GM19328 (cell line): ENCODE results near the gene SSU72.
"Not testable (repeated sequence)": the region's sequence is repeated elsewhere in the genome, so short reads cannot be mapped to it uniquely, and the experiment has no call there.

Experiments
- ATAC-seq: cut with Tn5 transposase; IDR thresholded peaks from one replicate; pipeline ENCODE4 v1.9.1; 2021; ENCODE audit warnings: mild to moderate bottlenecking, moderate library complexity; ENCODE audit not compliant: unreplicated experiment

Gene SSU72

DNA sequence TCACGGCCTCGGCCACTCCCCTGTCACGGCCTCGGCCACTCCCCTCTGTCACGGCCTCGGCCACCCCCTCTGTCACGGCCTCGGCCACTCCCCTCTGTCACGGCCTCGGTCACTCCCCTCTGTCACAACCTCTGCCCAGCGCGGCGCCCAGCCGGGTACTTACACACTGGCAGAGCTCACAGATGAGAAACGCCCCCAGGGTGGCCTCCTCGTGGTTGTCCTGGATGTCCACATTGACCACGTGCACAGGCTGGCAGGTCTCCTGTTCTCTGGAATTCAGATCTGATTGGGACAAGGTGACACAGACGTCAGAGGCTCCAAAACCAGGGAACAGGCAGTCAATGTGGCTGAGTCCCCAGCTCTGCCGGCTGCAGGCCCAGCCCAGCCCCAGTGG lies 31.0 kb downstream of the SSU72 start:
- no peak for ATAC-seq

DNA sequence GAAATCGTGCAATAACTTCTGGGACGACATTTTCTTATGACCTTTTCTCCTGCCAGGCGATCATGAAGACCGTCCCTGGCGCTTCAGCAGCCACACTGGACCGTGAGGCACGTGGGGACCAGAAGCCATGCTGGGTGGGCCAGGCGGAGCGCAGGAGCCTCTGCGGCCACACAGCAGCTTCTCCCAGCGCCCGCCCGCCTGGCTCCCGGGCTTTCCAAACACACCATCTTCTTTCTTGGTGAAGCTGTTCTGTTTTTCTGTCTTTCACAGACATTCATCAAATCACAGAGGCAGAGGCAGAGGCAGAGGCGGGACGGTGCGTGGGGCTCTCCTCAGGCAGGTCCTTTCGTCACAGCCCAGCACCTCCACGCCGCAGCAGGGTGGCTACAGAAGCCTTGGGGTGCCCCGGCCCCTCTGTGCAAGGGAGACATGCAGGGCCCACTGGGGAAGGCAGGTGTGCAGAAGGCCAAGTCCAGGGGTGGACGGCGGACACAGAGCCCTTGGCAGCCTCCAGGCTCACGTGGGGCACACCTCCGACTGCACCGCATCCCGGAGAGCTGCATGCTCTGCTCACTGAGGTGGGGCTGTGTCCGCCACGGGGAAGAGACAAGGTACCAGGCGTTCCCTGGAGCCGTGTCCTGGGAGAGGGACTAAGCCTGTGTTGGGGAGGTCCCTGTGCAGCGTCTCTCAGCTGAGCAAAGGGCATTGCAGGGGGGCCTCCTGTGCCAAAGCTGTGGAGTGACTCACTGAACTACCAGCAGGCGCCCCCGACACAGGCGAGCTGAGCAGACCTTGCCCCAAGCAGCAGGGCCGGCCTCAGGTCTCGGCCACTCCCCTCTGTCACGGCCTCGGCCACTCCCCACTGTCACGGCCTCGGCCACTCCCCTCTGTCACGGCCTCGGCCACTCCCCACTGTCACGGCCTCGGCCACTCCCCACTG lies 31.6 kb downstream of the SSU72 start:
- ATAC-seq: no peak

DNA sequence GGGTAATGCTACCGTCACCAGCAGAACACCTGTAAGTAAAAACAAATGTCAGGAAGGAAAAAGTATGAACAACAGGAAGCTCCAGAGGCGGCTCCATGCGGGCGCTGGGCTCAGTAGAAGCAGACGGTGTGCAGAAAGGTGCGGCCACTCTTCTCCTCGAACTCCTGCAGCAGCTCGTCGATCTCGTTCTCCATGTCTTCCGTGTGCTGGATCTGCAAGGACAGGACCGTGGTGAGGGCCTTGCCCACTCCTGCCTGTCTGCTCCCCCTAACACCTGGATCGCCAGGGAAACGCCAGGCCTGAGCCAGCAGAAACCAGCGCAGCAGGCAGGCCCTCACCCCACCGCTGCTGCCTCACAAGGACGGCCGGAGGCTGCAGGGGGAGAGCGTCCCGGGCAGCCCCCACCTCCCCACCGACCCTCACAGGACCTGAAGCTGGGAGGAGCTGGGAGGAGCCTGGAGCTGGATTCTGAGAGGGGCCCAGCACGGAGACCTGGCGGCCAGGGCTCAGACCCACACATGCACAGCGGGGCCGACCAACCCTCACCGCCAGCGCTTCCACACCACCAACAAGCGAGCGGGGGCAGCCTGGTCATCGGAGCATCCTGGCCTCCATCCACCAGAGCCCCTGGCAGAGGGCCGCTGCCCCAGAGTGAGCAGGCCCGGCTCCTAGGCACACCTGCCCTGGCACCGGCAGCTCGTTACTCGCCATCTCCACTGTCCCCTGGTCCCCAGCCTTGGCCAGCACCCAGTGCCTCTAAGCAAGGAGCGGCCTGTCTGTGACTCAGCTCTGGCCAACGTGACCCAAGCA lies 32.5 kb downstream of the SSU72 start:
- ATAC-seq: no peak

DNA sequence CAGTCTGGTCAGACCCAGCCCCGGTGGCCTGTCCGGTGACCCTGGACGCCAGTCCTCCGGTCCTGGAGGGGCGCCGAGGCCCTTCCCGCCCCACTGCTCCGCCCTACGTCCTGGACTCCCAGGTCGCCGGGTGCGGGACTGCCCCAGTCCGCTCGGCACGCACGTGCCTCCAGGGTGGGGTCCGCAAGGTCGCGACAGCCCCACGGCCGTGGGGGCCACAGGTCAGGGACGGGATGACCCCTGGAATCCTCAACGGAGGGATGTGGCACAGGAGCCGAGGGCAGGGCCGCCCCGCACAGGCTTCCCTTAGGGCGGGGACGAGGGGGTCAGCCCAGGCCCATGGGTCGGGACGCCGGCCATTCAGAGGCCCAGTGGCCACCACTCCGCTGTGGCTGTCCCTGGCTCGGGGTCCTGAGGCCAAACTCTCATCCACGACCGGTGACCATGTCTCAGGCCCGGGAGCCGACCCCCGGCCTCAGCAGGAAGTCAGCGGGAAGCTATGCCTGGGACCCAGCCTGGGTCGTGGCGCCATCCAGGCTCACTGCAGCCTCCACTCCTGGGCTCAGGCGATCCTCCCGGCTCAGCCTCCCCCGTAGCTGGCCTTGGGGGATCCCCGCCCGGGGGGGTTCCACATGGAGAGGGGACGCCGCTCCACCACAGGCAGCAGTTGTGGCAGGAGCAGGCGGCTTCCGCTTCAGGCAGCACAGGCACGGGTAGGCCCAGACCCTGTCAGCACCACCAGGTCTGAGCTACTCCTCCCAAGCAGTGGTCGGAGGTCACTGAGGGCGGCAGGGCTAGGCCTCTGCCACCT lies 33.6 kb downstream of the SSU72 start:
- no peak for ATAC-seq

DNA sequence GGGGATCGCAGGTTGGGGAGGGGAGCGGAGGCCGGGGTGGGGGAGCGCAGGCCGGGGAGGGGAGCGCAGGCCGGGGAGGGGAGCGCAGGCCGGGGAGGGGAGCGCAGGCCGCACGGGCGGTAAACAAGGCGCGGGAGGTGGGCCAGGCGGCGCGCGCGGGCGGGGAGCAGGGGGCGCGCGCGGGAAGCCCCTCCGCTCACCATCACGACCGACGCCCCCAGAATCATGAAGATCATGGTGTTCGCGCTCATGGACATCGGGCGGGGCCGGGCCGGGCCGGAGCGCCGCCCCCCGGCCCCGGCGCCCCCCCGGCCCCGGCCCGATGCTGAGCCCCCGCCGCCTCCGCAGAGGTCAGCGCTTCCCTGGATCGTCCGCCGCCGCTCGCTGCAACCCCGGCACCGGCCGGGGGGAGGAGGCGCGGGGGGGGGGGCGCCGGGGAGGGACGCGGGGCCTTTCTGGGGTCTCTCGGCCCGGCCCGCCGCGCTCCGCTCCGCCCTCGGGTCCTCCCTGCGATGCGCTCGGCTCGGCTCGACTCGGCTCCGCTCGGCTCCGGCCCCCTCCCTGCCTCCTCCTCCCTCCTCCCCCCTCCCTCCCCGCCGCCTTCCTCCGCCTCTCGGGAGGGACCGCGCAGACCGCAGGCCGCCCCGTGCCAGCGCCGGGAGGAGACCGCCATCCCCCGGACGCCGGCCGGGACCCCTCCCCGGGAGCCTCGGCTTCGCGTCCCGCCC lies 34.4 kb downstream of the SSU72 start, which contains the start of gene TMEM240:
TMEM240 (minus strand) TSS at position 535 of the 728 bp plus-strand sequence; CDS start at position 257, 278 bp downstream.
- ATAC-seq: no peak

DNA sequence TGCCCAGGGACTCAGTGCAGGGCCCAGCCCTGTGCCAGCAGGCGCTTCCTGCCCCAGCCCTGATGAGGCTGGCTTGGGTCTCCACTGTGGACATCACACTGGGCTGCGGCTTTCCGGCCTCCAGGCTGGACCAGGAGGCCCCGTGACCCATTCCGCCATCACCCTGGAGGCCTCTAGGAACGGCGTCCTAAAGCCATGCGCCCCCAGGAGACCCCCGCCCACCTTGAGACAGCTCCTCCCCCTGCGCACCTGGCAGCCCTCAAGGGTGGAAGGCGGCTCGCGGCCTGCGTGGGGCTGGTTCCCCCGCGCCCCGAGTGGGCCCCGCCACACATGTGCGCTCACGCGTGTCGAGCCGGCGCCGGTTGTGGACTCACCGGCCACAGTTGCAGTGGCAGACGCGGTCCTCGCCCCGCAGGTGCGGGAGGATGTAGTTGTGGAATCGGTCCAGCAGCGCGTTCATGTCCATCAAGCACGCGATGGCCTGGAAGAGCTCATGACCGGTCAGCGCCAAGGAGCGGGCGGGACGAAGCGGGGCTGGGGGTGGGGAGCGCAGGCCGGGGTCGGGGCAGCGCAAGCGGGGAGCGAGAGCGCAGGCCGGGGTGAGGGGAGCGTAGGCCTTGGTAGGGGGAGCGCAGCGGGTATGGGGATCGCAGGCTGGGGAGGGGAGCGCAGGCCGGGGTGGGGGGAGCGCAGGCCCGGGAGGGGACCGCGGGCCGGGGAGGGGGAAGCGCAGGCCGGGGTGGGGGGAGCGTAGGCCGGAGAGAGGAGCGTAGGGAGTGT lies 35.2 kb downstream of the SSU72 start:
- no peak for ATAC-seq

DNA sequence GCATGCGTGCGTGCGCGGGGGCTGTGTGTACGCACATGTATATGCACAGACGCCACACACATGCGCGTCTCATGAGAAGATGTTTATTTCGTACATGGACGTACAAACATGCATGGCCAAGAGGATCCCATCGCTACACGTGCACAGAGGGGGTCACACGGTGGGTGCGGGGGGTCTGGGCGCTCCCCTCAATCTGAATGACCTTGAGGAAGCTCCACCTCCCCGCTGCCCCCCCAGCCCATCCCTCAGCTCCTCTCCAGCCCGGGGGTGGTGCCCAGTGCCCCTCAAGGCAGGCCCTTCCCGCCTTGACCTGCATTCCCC lies 35.7 kb downstream of the SSU72 start:
- no peak for ATAC-seq

DNA sequence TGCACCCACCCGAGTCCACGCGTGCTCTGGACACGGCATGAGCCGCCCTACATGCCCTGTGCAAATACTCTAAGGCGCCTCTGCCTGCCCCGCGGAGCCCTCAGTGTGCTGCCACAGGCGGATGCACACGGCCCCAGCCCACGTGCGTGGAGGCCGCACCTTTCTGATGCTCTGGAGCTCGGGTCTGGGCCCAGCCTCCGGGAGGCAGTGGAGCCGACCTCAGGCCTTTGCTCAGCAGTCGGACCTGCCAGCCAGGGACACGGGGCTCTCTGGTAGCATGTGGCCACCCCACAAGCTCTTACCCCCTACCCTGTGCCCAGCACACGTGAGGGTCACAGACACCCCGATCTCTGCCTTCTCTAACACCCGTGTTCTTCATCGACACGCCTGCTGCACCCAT lies 36.3 kb downstream of the SSU72 start:
- no peak for ATAC-seq

DNA sequence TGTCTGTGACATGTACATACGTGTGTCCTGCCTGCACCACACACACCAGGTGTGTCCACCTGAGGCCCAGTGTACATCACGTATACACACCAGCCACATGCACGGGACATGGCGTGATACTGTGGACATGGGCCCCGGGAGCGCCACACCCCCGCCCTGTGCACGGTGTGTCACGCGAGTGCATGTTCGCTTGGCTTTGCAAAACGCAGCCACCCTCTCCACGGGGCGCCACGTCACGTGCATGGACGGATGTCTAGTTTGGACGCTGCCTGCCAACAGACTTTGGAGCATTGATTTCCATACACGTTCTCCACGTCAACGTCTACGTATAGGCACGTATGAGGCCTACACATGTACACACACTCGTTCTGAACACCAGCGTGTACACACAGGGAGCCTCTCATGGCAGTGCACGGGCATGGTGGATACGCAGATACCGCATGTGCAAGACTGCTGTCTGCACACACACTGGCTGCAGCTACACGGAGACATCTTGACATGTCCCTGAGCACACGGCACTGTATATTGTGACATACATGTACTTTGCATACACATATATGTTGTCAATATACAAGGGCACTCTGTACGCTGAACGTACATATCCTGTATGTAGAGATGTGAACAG lies 36.9 kb downstream of the SSU72 start:
- ATAC-seq: no peak

DNA sequence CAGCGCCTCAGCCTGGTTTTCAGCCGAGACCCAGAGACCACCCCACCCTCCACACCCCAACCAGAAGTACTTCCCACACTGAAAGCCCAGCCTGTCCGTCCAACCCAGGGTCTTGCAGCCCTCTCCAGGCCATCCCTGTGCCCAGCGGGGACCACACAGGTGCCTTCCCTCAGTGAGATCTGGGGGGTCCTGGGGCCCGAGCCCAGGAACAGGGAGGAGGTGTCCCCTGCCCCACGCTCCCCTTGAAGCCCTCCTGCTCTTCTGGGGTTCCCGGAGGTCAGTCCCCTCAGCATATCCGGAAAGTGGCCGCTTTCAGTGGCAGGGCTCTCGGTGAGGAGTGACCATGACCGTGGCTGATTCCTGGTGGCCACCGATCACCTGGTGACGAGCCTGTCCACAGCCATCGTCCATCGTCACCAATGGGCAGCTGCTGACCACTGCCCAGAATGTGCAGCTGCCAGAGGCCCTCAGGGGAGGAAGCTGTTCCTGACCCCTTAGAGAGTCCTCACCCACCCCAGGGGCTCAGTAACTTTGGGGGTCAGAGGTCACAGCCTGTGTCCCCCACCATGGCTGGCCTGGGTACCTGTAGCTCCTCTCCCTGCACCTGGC lies 37.6 kb downstream of the SSU72 start:
- no peak for ATAC-seq

DNA sequence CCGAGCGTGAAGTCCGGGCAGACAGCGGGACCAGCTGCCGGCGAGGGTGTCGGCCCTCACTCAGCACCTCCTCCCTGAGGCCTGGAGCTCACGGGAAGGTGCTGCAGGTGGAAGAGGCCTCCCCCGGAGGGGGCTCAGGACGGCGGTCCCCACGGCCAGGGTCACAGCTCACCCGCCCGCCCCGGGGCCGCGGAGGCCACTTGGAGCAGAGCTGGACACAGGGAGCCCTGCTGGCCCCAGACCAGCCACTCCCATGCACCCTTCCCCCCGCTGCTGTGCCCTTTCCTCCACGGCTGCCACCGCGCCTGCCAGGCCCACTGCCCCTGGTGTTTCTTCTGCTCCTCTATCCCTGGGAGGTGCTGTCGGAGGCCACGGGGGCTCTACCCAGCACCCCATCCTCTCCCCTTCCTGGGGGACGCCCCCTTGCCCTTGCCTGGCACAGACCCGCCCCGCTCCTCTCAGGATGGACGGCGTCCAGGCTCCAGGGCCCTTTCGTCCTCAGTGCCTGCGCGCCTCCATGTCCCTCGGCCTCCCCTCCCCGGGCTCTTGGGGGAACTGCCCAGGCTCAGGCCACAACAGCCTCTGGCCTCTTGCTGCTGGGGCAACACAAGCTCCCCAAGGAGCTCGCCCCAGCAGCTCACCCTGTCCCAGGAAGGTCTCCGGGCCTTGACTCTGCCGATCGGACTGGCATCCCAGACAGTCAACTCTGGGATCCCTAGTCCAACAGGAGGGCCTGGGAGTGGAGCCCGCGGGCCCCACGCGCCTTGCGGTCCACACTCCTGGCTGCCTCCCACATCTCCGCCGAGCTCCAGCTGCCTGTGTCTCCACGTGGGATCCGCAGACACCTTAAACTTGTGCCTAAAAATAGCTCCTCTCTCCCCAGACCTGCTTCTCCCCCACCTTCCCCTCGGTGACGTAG lies 38.4 kb downstream of the SSU72 start:
- ATAC-seq: no peak

DNA sequence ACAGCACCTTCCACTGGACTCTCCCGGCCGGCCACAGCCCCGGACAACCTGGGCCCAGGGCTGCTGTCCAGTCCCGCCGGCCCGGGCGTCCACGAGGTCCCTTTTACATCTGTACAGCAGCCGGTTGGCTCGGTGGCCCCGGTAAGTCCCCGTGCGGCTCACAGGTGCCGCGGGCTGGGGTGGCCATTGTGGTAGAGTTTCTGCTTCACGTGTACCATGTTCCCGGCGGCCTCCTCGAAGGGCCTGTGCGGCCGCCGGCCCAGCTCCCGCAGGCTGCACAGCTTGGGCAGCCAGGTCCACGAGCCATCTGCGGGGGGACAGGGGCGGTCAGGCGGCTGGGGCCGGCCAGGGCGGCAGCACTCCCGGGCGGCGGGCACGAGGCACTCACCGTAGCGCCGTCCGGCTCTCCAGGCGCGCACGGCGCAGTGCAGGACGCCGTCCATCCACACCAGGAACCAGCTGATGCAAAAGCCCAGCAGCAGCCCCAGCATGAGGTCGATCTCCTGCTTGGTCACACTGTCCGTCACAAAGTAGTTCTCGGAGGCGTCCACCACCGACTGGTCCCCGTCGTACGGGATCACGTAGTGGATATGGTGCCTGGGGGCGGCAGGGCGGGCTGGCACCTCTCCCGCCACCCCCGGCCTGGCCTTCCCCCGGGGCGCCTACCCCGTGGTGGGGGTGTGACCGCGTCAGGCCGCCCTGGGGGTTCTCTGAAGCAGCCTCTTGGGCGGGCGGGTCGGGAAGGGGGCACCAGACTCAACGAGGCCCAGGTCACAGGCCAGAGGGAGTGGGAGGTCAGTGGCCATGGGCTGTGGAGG lies 39.3 kb downstream of the SSU72 start:
- no peak for ATAC-seq

DNA sequence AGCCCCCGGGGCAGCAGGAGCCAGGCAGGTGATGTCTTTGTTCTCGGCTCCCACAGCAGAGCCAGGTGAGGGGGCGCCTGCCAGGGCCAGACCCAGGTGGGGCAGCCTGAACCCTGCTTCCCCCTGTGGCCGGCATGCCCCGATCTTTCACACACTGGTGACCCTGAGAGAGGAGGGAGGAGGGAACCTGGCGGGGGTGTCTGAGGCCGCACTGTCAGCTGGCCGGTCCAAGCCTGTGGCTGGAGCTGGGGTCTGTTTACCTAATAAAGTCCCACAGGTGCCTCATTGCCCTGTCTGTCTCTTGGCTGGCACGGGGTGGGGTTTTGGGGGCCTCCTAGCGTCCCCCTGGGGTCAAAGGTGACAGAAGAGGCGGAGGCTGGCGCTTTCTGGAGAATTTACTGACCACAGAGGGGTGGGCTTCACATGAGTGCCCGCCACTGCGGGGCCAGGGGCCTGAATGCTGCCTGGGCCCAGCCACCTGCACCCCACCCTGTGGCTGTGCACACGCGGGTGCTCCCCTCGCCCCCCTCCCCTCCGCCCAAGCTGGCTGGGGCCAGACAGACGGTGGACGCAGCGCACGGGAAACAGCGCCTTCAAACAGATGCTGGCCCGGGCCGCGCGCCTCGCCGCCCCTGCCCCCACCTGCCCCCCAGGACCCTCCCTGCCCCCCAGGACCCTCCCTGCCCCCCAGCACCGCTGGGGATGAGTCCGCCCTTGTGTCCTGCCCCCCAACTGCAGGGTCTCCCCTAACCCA lies 40.1 kb downstream of the SSU72 start:
- ATAC-seq: no peak

DNA sequence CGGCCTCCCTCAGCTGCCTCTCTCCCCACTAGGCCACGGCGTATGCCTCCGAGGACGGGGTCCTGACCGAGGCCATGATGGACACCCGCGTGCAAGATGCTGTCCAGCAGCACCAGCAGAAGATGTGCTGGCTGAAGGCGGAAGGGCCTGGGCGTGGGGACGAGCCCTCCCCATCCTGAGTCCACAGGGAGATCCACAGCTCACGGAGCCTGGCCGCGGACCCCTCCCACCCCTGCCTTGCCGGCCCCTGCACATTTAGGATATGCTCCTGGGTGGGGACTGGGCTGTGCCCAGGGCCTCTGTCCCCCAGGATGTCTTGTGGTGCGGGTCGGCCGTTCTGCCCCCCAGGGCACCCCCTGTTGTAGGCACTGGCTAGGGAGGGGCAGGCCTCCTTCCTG lies 40.8 kb downstream of the SSU72 start:
- not testable (repeated sequence) for ATAC-seq

DNA sequence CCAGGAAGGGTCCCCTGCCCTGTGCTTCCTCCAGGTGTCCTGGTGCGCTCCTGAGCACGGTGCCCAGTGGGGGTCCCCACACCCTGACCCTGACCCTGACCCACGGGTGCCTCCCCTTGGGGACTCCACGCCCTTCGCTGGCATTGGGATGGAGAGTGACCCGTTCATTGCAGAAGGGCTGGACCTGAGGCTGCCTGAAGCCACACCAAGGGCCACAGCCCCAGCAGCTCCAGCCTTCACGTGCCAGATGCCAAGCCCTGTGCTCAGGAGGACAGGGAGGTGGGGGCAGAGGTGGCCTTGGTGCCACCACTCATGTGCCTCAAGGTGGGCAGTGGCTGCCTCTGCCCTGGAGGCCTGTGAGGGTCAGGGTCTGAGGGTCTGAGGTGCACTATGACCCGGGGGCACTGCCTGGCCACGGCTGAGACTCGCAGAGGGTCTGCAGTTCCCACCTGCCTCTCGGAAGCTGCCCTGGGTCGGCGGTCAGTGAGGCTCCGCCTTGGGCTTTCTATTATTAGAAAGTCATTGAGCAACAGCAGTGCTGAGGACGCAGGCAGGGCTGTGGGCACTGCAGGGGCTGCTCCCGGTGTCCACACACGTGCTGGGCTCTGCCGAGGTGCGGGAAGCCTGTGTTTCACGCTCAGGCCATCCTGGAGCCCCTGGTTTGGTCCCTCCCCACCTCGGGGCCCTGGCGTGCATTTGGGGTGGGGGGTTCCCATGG lies 41.3 kb downstream of the SSU72 start:
- ATAC-seq: not testable (repeated sequence)

DNA sequence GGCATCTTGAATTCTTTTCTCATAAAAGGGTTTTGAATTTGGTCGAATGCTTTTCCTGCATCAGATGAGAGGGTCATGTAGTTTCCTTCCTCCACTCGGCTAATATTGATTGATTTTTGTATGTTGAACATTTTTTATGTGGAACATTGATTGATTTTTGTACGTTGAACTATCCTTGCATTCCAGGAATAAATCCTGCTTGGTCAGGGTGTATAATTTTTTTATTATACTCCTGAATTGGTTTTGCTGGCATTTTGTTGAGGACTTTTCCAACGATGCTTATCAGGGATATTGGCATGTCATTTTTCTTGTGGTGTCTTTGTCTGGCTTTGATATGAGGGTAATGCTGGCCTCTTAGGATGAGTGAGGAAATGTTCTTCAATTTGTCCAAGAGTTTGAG lies 42.7 kb downstream of the SSU72 start:
- ATAC-seq: no peak
